ENCODE measurements around the gene AADAT.

Gene AADAT

GRCh38 chr4:170037481-170037880 lies 52.3 kb downstream of the AADAT start:
- no peak overlapping the region for H3K27ac ChIP-seq
- no peak for DNase-seq

DNA sequence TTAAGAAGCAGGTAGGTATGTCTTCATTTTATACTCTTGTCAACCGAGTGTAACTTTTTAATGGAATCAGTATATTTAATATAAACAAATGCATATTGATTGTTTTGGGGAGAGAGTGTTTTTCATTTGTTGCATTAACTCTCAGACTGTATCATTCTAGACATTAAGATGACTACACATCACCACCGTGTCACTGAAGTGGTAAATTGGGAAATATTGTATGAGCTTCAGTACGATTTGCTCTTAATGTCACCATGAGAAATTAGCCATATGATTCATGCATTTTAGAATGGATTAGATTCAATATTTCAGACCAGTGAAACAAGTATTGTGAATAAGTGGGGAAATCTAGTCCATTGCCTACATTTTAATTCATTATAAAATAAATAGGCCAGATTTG lies 53.9 kb downstream of the AADAT start:
- TF ChIP-seq CTCF (IDR thresholded peaks at IDR 0.05; ENCODE audit: low read depth, low read length): no peak
- Histone ChIP-seq H3K36me3 (no peaks in the 10 kb centered on the region), H3K4me3 (ENCODE audit: low read depth, low read length) (no peak overlapping the region), H3K9me3 (ENCODE audit: severe bottlenecking) (no peaks in the 10 kb centered on the region), H3K27me3 (ENCODE audit: insufficient read depth, low read depth, severe bottlenecking) (no peaks in the 10 kb centered on the region), H3K27ac (no peak overlapping the region)
- no peak for DNase-seq

More at GRCh38 chr4:170037481-170037880, 52.3 kb downstream of the AADAT start:
- no peak overlapping the region for H3K4me3 ChIP-seq (ENCODE audit: low read depth, low read length)
- no peaks in the 10 kb centered on the region for H3K9me3 ChIP-seq (ENCODE audit: severe bottlenecking)
- H3K27me3 ChIP-seq (ENCODE audit: insufficient read depth, low read depth, severe bottlenecking): no peaks in the 10 kb centered on the region
- H3K36me3 ChIP-seq: no peaks in the 10 kb centered on the region
- TF ChIP-seq CTCF (IDR thresholded peaks at IDR 0.05; ENCODE audit: low read depth, low read length): no peak

- H3K9me3 ChIP-seq (ENCODE audit: severe bottlenecking): no peaks in the 10 kb centered on the region
- DNase-seq: no peak
- H3K4me3 ChIP-seq (ENCODE audit: low read depth, low read length): no peak overlapping the region
- no peaks in the 10 kb centered on the region for H3K27me3 ChIP-seq (ENCODE audit: insufficient read depth, low read depth, severe bottlenecking)
- TF ChIP-seq CTCF (IDR thresholded peaks at IDR 0.05; ENCODE audit: low read depth, low read length): no peak
- H3K27ac ChIP-seq: no peak overlapping the region
- H3K36me3 ChIP-seq: no peaks in the 10 kb centered on the region
These were observed 54.5 kb downstream of the AADAT start for GRCh38 chr4:170035231-170035630.

DNA sequence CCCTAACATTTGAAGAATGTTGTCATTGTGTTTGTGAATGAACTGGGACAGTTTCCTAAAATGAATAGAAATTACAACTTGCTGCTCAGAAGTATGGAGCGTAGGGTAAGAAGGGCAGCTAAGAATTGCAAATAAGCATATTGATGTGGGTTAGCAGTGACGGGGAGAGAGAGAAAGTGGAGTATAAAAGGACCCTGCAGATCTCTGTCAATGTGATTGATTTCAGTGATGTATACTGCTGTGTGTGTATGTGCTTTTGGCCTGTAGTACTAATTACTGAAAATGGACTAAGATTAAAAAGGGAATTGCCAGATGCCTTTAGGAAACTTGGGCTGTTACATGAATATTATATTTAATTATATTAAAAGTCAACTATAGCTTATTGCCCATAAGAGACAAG lies 55.8 kb downstream of the AADAT start:
- no peak for DNase-seq
- no peak overlapping the region for H3K27ac ChIP-seq
- no peak overlapping the region for H3K4me3 ChIP-seq (ENCODE audit: low read depth, low read length)
- H3K36me3 ChIP-seq: no peaks in the 10 kb centered on the region
- no peaks in the 10 kb centered on the region for H3K27me3 ChIP-seq (ENCODE audit: insufficient read depth, low read depth, severe bottlenecking)
- H3K9me3 ChIP-seq (ENCODE audit: severe bottlenecking): no peaks in the 10 kb centered on the region
- no peak for TF ChIP-seq CTCF (IDR thresholded peaks at IDR 0.05; ENCODE audit: low read depth, low read length)

DNA sequence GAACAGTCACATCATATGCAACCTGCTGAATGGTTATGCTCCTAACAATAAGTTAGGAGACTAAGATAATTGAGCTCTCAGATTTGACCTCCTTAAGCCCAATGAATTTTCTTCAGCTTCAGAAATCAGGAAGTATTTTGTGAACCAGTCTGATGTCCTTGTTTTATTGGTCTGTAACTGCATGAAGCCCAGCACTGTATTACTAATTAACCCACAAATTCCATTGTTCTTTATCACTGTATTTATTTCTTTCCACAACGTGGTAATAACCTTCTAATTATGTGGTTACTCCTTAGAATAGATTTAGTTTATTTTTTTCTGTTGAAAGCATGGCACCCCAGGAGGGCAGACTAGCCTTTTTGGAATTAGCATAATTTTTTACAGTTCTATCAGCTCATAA lies 59.6 kb downstream of the AADAT start:
- Histone ChIP-seq H3K9me3 (ENCODE audit: severe bottlenecking) (peaks cover 4% of the 10 kb centered on the region), H3K27ac (no peak overlapping the region), H3K4me3 (ENCODE audit: low read depth, low read length) (no peak overlapping the region), H3K27me3 (ENCODE audit: insufficient read depth, low read depth, severe bottlenecking) (no peaks in the 10 kb centered on the region), H3K36me3 (no peaks in the 10 kb centered on the region)
- TF ChIP-seq CTCF (IDR thresholded peaks at IDR 0.05; ENCODE audit: low read depth, low read length): no peak
- DNase-seq: no peak

DNA sequence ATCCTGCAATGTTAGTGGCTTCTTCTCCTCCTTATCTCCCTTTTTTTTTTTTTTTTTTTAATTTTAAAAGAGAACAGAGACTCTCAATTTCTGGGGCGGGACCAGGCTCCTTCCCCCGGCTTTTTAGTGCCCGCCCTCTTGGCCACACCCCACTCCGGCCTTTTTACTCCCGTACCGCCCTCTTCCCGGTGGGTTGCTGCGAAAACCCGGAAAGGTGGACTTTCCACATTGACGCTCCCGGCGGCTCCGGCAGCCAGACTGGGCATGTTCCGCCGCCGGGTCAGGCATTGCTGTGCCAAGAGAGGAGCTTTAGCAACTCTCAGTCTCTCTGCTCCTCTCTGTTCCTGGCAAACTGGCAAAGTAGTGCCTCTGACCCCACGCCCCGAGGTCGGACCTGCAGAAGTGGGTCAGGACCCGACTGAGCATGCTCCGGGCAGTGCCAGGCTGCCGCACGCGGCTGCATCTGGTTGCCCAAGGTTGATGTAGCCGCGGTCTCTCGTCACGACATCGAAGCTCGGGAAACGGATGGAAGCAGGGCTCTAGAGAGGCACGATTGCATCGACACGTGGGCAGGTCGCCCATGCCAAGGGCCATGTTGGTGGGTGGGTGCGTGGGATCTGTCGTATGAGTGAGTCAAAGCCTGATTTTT lies 62.5 kb downstream of the AADAT start:
- TF ChIP-seq CTCF (IDR thresholded peaks at IDR 0.05; ENCODE audit: low read depth, low read length): no peak
- Histone ChIP-seq H3K27ac (peak overlapping the region; percentile 91), H3K4me3 (ENCODE audit: low read depth, low read length) (peak overlapping the region; percentile 54), H3K27me3 (ENCODE audit: insufficient read depth, low read depth, severe bottlenecking) (no peaks in the 10 kb centered on the region), H3K36me3 (peaks cover 5% of the 10 kb centered on the region), H3K9me3 (ENCODE audit: severe bottlenecking) (peaks cover 4% of the 10 kb centered on the region)
- peak; percentile 98 for DNase-seq
